GM21423 (cell line): Measurements from ENCODE around the gene GUCY1A2.

Experiments
- ATAC-seq: cut with Tn5 transposase; IDR thresholded peaks from one replicate; pipeline ENCODE4 v1.9.1; 2021; ENCODE audit warnings: mild to moderate bottlenecking, moderate library complexity; ENCODE audit not compliant: unreplicated experiment

GUCY1A2 gene

GRCh38 chr11:106761240-106761639 is 257.0 kb downstream of the GUCY1A2 start:
- no peak for ATAC-seq

- no peak for ATAC-seq
Measured at GRCh38 chr11:106748059-106748458, 270.2 kb downstream of the GUCY1A2 start.

GRCh38 chr11:106745941-106746340 is 272.3 kb downstream of the GUCY1A2 start:
- no peak for ATAC-seq

GRCh38 chr11:106733635-106734034 is 284.6 kb downstream of the GUCY1A2 start:
- no peak for ATAC-seq

GRCh38 chr11:106728859-106729258 is 289.4 kb downstream of the GUCY1A2 start:
- no peak for ATAC-seq

GRCh38 chr11:106728379-106728778 is 289.9 kb downstream of the GUCY1A2 start:
- ATAC-seq: no peak

- ATAC-seq: no peak
Measured at GRCh38 chr11:106727256-106727655, 291.0 kb downstream of the GUCY1A2 start.

GRCh38 chr11:106724293-106724892 is 293.9 kb downstream of the GUCY1A2 start:
- no peak for ATAC-seq

- no peak for ATAC-seq
Measured at GRCh38 chr11:106723071-106723470, 295.2 kb downstream of the GUCY1A2 start.

GRCh38 chr11:106717222-106717621 is 301.1 kb downstream of the GUCY1A2 start:
- no peak for ATAC-seq

- ATAC-seq: no peak
Measured at GRCh38 chr11:106714199-106714598, 304.1 kb downstream of the GUCY1A2 start.

GRCh38 chr11:106708348-106708747 is 309.9 kb downstream of the GUCY1A2 start:
- ATAC-seq: no peak

- ATAC-seq: no peak
Measured at GRCh38 chr11:106706355-106706754, 311.9 kb downstream of the GUCY1A2 start.

- no peak for ATAC-seq
Measured at GRCh38 chr11:106702805-106703204, 315.5 kb downstream of the GUCY1A2 start.

GRCh38 chr11:106697058-106697457 is 321.2 kb downstream of the GUCY1A2 start:
- no peak for ATAC-seq

- no peak for ATAC-seq
Measured at GRCh38 chr11:106695506-106695905, 322.8 kb downstream of the GUCY1A2 start.

- ATAC-seq: no peak
Measured at GRCh38 chr11:106694501-106694900, 323.8 kb downstream of the GUCY1A2 start.

GRCh38 chr11:106691807-106692365 is 326.4 kb downstream of the GUCY1A2 start:
- no peak for ATAC-seq

- ATAC-seq: no peak
Measured at GRCh38 chr11:106690923-106691322, 327.4 kb downstream of the GUCY1A2 start.

GRCh38 chr11:106684944-106685343 is 333.3 kb downstream of the GUCY1A2 start:
- no peak for ATAC-seq

- peak; percentile 73 for ATAC-seq
Measured at GRCh38 chr11:106683435-106683834, 334.8 kb downstream of the GUCY1A2 start.

GRCh38 chr11:106681435-106681834 is 336.8 kb downstream of the GUCY1A2 start:
- no peak for ATAC-seq

GRCh38 chr11:106679581-106679980 is 338.7 kb downstream of the GUCY1A2 start:
- ATAC-seq: no peak
